CD14-positive monocyte (primary cell): Measurements from ENCODE around the gene GLOD5. TPM values are rescaled to one million over a fixed set of nuclear protein-coding genes. Genes with fewer than 3 reads are reported as not detected.

Experiments used
- DNase-seq, 3 donors: peaks; one replicate each; pipeline ENCODE4 v3.0.0-alpha.2; 2011 to 2022
- H2AFZ ChIP-seq: 2 replicates; pipeline ENCODE4 v1.6.0; 2012; ENCODE audit warnings: mild to moderate bottlenecking, low read depth, low read length, inconsistent platforms; ENCODE audit not compliant: insufficient read depth, poor library complexity, severe bottlenecking
- H3K27ac ChIP-seq, 2 donors: 1 replicate in 1 of 2; 2 replicates in 1 of 2; pipeline ENCODE4 v1.5.1; 2012 to 2013; ENCODE audit warnings: low read length in 2 of 2, control low read depth in 1 of 2, inconsistent platforms in 1 of 2, low read depth in 1 of 2, mild to moderate bottlenecking in 1 of 2
- H3K27me3 ChIP-seq, 2 donors: one replicate each; pipeline versions ENCODE4 v1.6.0 to v1.6.1; 2011 to 2013; ENCODE audit warnings: low read length in 2 of 2; ENCODE audit not compliant: control insufficient read depth in 2 of 2, insufficient read depth in 2 of 2
- H3K36me3 ChIP-seq, 2 donors: replicated peaks in 1 of 2; 1 replicate in 1 of 2; 2 replicates in 1 of 2; pipeline versions ENCODE4 v1.5.1 to v1.6.1; 2012 to 2013; ENCODE audit warnings: low read length in 2 of 2, control low read depth in 1 of 2, inconsistent platforms in 1 of 2, mild to moderate bottlenecking in 1 of 2; ENCODE audit not compliant: insufficient read depth in 2 of 2, control insufficient read depth in 1 of 2
- H3K4me1 ChIP-seq, 2 donors: 1 replicate in 1 of 2; 2 replicates in 1 of 2; pipeline versions ENCODE4 v1.5.1 to v1.6.1; 2012 to 2013; ENCODE audit warnings: low read length in 2 of 2, control low read depth in 1 of 2, inconsistent platforms in 1 of 2, mild to moderate bottlenecking in 1 of 2, moderate library complexity in 1 of 2; ENCODE audit not compliant: insufficient read depth in 2 of 2, control insufficient read depth in 1 of 2
- H3K4me2 ChIP-seq: replicated peaks from 2 replicates; pipeline ENCODE3; 2012; ENCODE audit warnings: low read length, moderate library complexity, mild to moderate bottlenecking; ENCODE audit not compliant: poor library complexity, severe bottlenecking; ENCODE audit errors: extremely low read depth
- H3K4me3 ChIP-seq, 3 experiments: fragments of 200-600 bp in 1 of 3; sonication (generic) in 1 of 3; replicated peaks in 1 of 3; 1 replicate in 2 of 3; 2 replicates in 1 of 3; pipeline ENCODE4 v1.5.1; 2011 to 2013; ENCODE audit warnings: low read length in 3 of 3, mild to moderate bottlenecking in 3 of 3, control low read depth in 2 of 3, low read depth in 2 of 3, inconsistent platforms in 1 of 3, moderate library complexity in 1 of 3
- H3K79me2 ChIP-seq: 2 replicates; pipeline ENCODE4 v1.6.0; 2012; ENCODE audit warnings: mild to moderate bottlenecking, control low read depth, inconsistent platforms, low read length, moderate library complexity; ENCODE audit not compliant: insufficient read depth
- H3K9ac ChIP-seq: 2 replicates; pipeline ENCODE4 v1.6.0; 2017; ENCODE audit warnings: low read length, mild to moderate bottlenecking; ENCODE audit not compliant: insufficient read depth, poor library complexity, severe bottlenecking
- H3K9me3 ChIP-seq, 2 donors: replicated peaks in 1 of 2; 1 replicate in 1 of 2; 2 replicates in 1 of 2; pipeline versions ENCODE4 v1.5.1 to v1.6.1; 2012 to 2013; ENCODE audit warnings: low read length in 2 of 2, control low read depth in 1 of 2; ENCODE audit not compliant: control insufficient read depth in 1 of 2, insufficient read depth in 1 of 2
- H4K20me1 ChIP-seq: 2 replicates; pipeline ENCODE4 v1.6.0; 2012; ENCODE audit warnings: mild to moderate bottlenecking, low read length, control low read depth, moderate library complexity; ENCODE audit not compliant: insufficient read depth
- H3K27ac Mint-ChIP-seq, 7 donors: one replicate each; pipeline ENCODE4 v1.8.0; 2020; ENCODE audit warnings: mild to moderate bottlenecking in 7 of 7, mixed read lengths in 7 of 7, moderate library complexity in 6 of 7, inconsistent platforms in 2 of 7
- H3K27me3 Mint-ChIP-seq, 3 donors: one replicate each; pipeline ENCODE4 v1.8.0; 2021 to 2022; ENCODE audit warnings: low read depth in 3 of 3, mild to moderate bottlenecking in 3 of 3, mixed read lengths in 3 of 3, moderate library complexity in 3 of 3, inconsistent platforms in 1 of 3
- H3K36me3 Mint-ChIP-seq, 2 donors: one replicate each; pipeline ENCODE4 v1.8.0; 2020; ENCODE audit warnings: mixed read lengths in 2 of 2, inconsistent platforms in 1 of 2, mild to moderate bottlenecking in 1 of 2
- H3K4me1 Mint-ChIP-seq: one replicate; pipeline ENCODE4 v1.8.0; 2020; ENCODE audit warnings: mild to moderate bottlenecking, mixed read lengths
- H3K4me3 Mint-ChIP-seq, 2 donors: one replicate each; pipeline ENCODE4 v1.8.0; 2020; ENCODE audit warnings: mild to moderate bottlenecking in 2 of 2, mixed read lengths in 2 of 2, moderate library complexity in 1 of 2
- H3K9me3 Mint-ChIP-seq, 7 donors: one replicate each; pipeline ENCODE4 v1.8.0; 2020 to 2022; ENCODE audit warnings: mixed read lengths in 7 of 7, mild to moderate bottlenecking in 6 of 7, moderate library complexity in 6 of 7, inconsistent platforms in 2 of 7
- WGBS: methylation state at CpG from one replicate; pipeline ENCODE4 v1.1.5; 2013; ENCODE audit warnings: missing lambda C conversion rate; ENCODE audit not compliant: insufficient coverage; 5-methylcytosine and 5-hydroxymethylcytosine counted together
- intact Hi-C, 2 donors: fragments of 100-400 bp; cut with micrococcal nuclease; formaldehyde crosslinking; loops; one replicate each; pipeline versions ENCODE4 v1.15.0 to v1.15.1; 2023
- polyA plus RNA-seq, 3 donors: library from polyadenylated mRNA; depleted of rRNA in 1 of 3; unstranded in 2 of 3; stranded (reverse) in 1 of 3; fragments of 300-500 nt in 2 of 3; fragments of >200 nt in 1 of 3; fragmentation: Illumina TruSeq in 2 of 3; gene quantifications; 1 replicate in 2 of 3; 2 replicates in 1 of 3; pipeline ENCODE4 v1.2.3, GENCODE V29; 2012 to 2021
- TF ChIP-seq, protein P1 (sequence below): fragments of 200-600 bp; IDR thresholded peaks from one replicate; pipeline ENCODE4 v1.8.0; 2022; ENCODE audit warnings: antibody characterized with exemption, mild to moderate bottlenecking

GLOD5 gene
- polyA plus RNA-seq, 3 donors = not detected

DNA sequence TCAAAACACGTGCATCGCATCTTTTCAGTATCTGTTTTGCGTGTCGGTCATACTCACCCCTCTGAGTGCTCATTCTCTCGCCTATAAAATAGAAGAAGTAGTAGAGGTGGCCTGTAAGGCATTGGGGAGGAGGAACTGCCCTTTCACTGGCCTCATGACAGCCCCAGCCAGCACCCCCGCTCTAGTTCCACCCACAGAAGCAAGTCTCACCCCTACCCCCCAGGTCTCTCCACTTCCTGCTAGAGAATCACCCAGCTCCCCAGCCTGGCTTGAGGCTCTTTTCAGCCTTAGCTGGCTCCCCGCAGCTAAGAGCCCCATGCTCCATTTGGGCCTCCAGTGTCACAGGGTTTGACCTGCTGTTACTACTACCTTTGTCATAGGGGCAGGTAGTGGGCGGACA lies 52.1 kb downstream of the GLOD5 start:
- H3K9me3 ChIP-seq = no peaks in the 10 kb centered on the region
- peaks cover 2% of the 10 kb centered on the region for H3K4me1 Mint-ChIP-seq
- intact Hi-C loops = no loop called here
- no peak overlapping the region for H3K9ac ChIP-seq
- H3K27me3 Mint-ChIP-seq = no peaks in the 10 kb centered on the region
- TF ChIP-seq, protein P1, sequence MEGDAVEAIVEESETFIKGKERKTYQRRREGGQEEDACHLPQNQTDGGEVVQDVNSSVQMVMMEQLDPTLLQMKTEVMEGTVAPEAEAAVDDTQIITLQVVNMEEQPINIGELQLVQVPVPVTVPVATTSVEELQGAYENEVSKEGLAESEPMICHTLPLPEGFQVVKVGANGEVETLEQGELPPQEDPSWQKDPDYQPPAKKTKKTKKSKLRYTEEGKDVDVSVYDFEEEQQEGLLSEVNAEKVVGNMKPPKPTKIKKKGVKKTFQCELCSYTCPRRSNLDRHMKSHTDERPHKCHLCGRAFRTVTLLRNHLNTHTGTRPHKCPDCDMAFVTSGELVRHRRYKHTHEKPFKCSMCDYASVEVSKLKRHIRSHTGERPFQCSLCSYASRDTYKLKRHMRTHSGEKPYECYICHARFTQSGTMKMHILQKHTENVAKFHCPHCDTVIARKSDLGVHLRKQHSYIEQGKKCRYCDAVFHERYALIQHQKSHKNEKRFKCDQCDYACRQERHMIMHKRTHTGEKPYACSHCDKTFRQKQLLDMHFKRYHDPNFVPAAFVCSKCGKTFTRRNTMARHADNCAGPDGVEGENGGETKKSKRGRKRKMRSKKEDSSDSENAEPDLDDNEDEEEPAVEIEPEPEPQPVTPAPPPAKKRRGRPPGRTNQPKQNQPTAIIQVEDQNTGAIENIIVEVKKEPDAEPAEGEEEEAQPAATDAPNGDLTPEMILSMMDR = no peak
- H3K4me3 ChIP-seq = no peak overlapping the region
- 50% methylated on average over 1 of the region's 8 CpGs for WGBS
- H3K27me3 ChIP-seq = no peaks in the 10 kb centered on the region
- no peak overlapping the region for H2AFZ ChIP-seq
- peaks cover 0 to 3% (median 0%) of the 10 kb centered on the region in 7 donors for H3K9me3 Mint-ChIP-seq
- no peak overlapping the region for H3K27ac ChIP-seq
- peaks cover 22 to 45% of the 10 kb centered on the region in 2 donors for H3K36me3 ChIP-seq
- DNase-seq = peak in 2 of 3 donors; percentile 5 to 16
- no peak overlapping the region for H3K4me2 ChIP-seq
- no peaks in the 10 kb centered on the region for H3K4me1 ChIP-seq
- H3K4me3 Mint-ChIP-seq = no peak overlapping the region
- no peaks in the 10 kb centered on the region for H4K20me1 ChIP-seq
- peaks cover 39 to 43% of the 10 kb centered on the region in 2 donors for H3K36me3 Mint-ChIP-seq
- H3K79me2 ChIP-seq = no peaks in the 10 kb centered on the region
- peak overlapping the region in 1 of 7 donors; percentile 43 for H3K27ac Mint-ChIP-seq

DNA sequence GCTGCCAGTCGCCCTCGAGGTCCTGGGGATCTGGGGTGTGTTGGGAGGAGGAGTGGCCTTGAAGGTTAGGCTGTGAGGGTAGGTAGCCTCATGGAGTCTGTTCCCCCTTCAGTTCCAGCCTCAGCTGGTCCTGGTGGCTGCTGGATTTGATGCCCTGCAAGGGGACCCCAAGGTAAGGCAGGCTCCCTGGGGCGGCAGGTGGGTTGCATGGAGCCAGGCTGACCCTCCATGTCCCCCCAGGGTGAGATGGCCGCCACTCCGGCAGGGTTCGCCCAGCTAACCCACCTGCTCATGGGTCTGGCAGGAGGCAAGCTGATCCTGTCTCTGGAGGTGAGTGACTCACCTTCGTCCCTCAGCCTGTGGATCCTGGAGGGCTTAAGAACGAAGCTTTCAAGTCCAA lies 53.2 kb downstream of the GLOD5 start:
- peaks cover 0 to 3% (median 0%) of the 10 kb centered on the region in 7 donors for H3K9me3 Mint-ChIP-seq
- 100% methylated on average over 2 of the region's 8 CpGs for WGBS

More for the DNA sequence above, 53.2 kb downstream of the GLOD5 start:
- TF ChIP-seq, protein P1 = no peak
- Histone ChIP-seq H3K4me2 (no peak overlapping the region), H4K20me1 (no peaks in the 10 kb centered on the region), H3K4me1 (no peaks in the 10 kb centered on the region), H3K27me3 (no peaks in the 10 kb centered on the region), H3K9ac (no peak overlapping the region), H3K9me3 (no peaks in the 10 kb centered on the region), H2AFZ (no peak overlapping the region), H3K4me3 (no peak overlapping the region), H3K27ac (no peak overlapping the region), H3K36me3 (peaks cover 22 to 51% of the 10 kb centered on the region in 2 donors), H3K79me2 (no peaks in the 10 kb centered on the region)
- no peaks in the 10 kb centered on the region for H3K27me3 Mint-ChIP-seq
- no peak for DNase-seq
- H3K4me3 Mint-ChIP-seq = no peak overlapping the region
- intact Hi-C loops = no loop called here
- H3K27ac Mint-ChIP-seq = no peak overlapping the region
- peaks cover 2% of the 10 kb centered on the region for H3K4me1 Mint-ChIP-seq
- peaks cover 47% of the 10 kb centered on the region in 2 donors for H3K36me3 Mint-ChIP-seq
